Measurements from ENCODE around the gene DUSP1.

DNA sequence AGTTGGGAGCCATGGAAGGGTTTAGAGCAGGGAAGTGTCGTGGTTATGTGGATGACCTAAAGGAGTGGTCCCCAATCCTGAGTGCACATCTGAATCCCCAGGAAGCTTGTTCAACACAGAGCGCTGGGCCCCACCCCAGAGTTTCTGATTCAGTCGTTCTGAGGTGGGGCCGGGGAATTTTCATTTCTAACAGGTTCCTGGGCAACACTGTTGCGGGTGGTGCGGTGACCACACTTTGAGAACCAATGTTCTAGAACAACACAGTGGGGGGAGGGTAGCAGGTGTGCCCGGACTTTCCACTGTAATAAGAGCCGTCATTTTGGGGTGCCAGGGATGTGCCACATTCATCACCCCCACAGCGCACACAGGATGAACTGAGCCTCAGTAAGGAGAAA, 39.3 kb downstream of the DUSP1 start:
- TF ChIP-seq, protein P1, sequence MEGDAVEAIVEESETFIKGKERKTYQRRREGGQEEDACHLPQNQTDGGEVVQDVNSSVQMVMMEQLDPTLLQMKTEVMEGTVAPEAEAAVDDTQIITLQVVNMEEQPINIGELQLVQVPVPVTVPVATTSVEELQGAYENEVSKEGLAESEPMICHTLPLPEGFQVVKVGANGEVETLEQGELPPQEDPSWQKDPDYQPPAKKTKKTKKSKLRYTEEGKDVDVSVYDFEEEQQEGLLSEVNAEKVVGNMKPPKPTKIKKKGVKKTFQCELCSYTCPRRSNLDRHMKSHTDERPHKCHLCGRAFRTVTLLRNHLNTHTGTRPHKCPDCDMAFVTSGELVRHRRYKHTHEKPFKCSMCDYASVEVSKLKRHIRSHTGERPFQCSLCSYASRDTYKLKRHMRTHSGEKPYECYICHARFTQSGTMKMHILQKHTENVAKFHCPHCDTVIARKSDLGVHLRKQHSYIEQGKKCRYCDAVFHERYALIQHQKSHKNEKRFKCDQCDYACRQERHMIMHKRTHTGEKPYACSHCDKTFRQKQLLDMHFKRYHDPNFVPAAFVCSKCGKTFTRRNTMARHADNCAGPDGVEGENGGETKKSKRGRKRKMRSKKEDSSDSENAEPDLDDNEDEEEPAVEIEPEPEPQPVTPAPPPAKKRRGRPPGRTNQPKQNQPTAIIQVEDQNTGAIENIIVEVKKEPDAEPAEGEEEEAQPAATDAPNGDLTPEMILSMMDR (IDR thresholded peaks at IDR 0.05 in 2 of 3, conservative IDR thresholded peaks at IDR 0.05 in 1 of 3; ENCODE audit: borderline replicate concordance in 1 of 3, insufficient read depth in 1 of 3, low read depth in 2 of 3, low read length in 2 of 3) = no peak
- TF ChIP-seq SIN3A (IDR thresholded peaks at IDR 0.05; ENCODE audit: low read depth) (no peak), EZH2 (IDR thresholded peaks at IDR 0.05) (no peak), TCF7L2 (IDR thresholded peaks at IDR 0.05; ENCODE audit: borderline replicate concordance, extremely low read depth, insufficient read depth, insufficient read length) (no peak), CEBPB (IDR thresholded peaks at IDR 0.05; ENCODE audit: low read depth) (no peak)

Data from HCT116 (cell line).